GM23248 (cell line): Measurements from ENCODE around the gene SYNE2.

Experiments
- EZH2 ChIP-seq: fragments of 200-600 bp; sonication (generic); IDR thresholded peaks from 2 replicates; pipeline ENCODE4 v1.6.1; 2018; ENCODE audit warnings: antibody characterized with exemption, mild to moderate bottlenecking; ENCODE audit not compliant: insufficient read depth, poor library complexity, severe bottlenecking
- EZH2phosphoT487 ChIP-seq: fragments of 200-600 bp; sonication (generic); IDR thresholded peaks from 2 replicates; pipeline ENCODE4 v1.6.1; 2018; ENCODE audit warnings: antibody characterized with exemption, moderate library complexity, mild to moderate bottlenecking, low read depth; ENCODE audit not compliant: insufficient read depth

DNA sequence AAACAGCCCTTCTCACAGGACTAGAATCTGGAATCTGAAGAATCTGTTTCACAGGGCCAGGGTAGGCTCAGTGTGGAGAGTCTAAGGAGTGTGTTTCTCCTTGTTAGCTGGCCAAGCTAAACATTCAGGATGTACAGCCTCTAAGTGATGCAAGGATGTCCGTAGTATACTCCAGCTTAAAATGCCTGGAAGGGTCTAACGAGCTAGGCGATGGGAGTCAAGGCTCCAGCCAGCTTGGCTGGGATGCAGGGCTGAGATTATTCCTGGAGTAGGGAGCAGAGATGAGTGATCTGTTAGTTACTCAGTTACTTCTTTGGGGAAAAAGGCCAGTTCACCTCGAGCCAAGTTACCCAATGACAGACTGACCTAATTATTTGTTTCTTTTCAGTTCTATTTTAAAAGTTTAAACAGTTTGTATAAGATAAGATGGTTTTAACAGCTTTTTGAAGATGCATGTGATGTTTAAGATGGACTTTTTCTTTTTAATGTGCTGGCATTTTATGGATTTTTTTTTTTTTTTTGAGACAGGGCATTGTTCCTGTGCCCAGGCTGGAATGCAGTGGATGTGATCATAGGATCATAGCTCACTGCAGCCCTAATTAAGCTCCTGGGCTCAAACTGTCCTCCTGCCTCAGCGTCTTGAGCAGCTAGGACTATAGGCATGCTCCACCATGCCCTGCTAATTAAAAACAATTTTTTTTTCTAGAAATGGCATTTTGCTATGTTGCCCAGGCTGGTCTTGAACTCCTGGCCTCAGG lies 41.1 kb downstream of the SYNE2 start:
- TF ChIP-seq EZH2phosphoT487 (no peak), EZH2 (no peak)
